ENCODE measurements around the gene CSF1R. TPM values are rescaled to one million over a fixed set of nuclear protein-coding genes. Genes with fewer than 3 reads are reported as not detected.

The CSF1R gene
- total RNA-seq, 1 donor: under 0.01 TPM

- DNase-seq (ENCODE audit: low read depth): no peak
- H3K4me3 ChIP-seq (ENCODE audit: low read depth, low read length): no peak overlapping the region
- TF ChIP-seq CTCF (IDR thresholded peaks at IDR 0.05; ENCODE audit: insufficient read depth, low read length): no peak
Measured at GRCh38 chr5:150131461-150131860, 45.1 kb upstream of the CSF1R start.

GRCh38 chr5:150130493-150130922 lies 44.2 kb upstream of the CSF1R start:
- no peak for DNase-seq (ENCODE audit: low read depth)
- TF ChIP-seq CTCF (IDR thresholded peaks at IDR 0.05; ENCODE audit: insufficient read depth, low read length): no peak
- H3K4me3 ChIP-seq (ENCODE audit: low read depth, low read length): no peak overlapping the region

DNA sequence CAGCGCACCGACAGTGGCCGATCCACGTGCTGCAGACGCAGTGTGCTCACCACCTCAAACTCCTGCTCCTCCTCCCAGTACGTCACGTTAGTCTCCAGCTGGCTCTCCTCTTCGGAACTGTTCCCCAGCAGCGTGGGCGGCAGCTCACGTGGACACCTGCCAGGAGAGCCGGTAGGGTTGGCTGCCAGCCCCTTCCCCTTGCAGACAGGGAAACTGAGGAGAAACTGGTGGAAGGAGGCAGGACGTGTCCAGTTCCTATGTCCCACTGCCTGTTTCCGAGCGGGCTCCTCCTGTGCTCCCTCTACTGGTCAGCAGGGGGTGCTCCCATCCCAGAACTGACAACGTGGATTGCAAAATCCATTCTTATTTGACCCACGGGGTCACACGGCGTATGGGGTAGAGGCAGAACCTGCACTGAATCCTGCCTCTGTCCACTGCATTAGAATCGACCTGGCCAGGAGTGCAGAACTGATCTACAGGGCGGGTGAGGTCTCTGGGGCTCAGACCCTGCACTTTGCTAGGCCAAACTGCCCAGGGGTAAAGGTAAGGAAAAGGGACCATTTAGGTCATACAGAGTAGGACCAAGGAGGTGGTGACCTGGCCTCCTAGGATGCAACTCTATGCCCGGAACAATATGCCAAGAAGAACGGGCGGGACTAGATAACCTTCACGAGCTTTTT lies 43.6 kb upstream of the CSF1R start:
- no peak overlapping the region for H3K4me3 ChIP-seq (ENCODE audit: low read depth, low read length)
- DNase-seq (ENCODE audit: low read depth): peak; percentile 83
- peak; percentile 97 for TF ChIP-seq CTCF (IDR thresholded peaks at IDR 0.05; ENCODE audit: insufficient read depth, low read length)

GRCh38 chr5:150129454-150129812 lies 43.1 kb upstream of the CSF1R start:
- no peak for TF ChIP-seq CTCF (IDR thresholded peaks at IDR 0.05; ENCODE audit: insufficient read depth, low read length)
- no peak overlapping the region for H3K4me3 ChIP-seq (ENCODE audit: low read depth, low read length)
- no peak for DNase-seq (ENCODE audit: low read depth)

DNA sequence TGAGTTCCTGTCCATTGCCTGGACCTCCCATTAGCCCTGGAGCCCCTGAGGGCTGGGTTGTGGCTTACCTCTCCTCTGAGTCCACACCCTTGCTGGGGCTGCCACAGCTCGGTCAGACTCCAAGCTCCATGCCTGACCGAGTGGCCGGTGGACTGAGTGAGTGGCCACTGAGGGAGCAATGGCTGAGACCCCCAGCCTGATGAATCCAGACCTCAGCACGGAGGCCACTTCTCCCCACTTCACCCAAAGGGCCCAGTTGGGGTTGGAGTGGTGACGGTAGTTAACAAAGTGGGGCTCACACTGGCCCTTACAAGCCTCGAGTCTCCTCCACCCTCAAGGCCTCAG lies 40.5 kb upstream of the CSF1R start:
- DNase-seq (ENCODE audit: low read depth): no peak
- no peak overlapping the region for H3K4me3 ChIP-seq (ENCODE audit: low read depth, low read length)
- no peak for TF ChIP-seq CTCF (IDR thresholded peaks at IDR 0.05; ENCODE audit: insufficient read depth, low read length)

- DNase-seq (ENCODE audit: low read depth): no peak
- no peak for TF ChIP-seq CTCF (IDR thresholded peaks at IDR 0.05; ENCODE audit: insufficient read depth, low read length)
- no peak overlapping the region for H3K4me3 ChIP-seq (ENCODE audit: low read depth, low read length)
Measured at GRCh38 chr5:150126199-150126920, 40.0 kb upstream of the CSF1R start.
